Activated T-helper 2 cell treated with anti-CD3 and anti-CD28 coated beads, Interferon-gamma antibody, Interleukin-2, Interleukin-4, amounts not matched to agents 10 μg/mL and 5 μg/mL and 100 μg/mL, durations not matched to agents 14 hours and 24 hours and 36 hours (primary cell): ENCODE data around the gene MARK1. TPM values are rescaled to one million over a fixed set of nuclear protein-coding genes. Genes with fewer than 3 reads are reported as not detected.

Experiments
- DNase-seq: peaks from one replicate; pipeline ENCODE4 v3.0.0; 2021; ENCODE audit warnings: low spot score
- H3K27ac Mint-ChIP-seq: one replicate; pipeline ENCODE4 v1.8.0; 2021; ENCODE audit warnings: mixed read lengths
- H3K27me3 Mint-ChIP-seq: one replicate; pipeline ENCODE4 v1.8.0; 2021; ENCODE audit warnings: low read depth, mixed read lengths
- H3K36me3 Mint-ChIP-seq: one replicate; pipeline ENCODE4 v1.8.0; 2021; ENCODE audit warnings: low read depth, mixed read lengths
- H3K4me1 Mint-ChIP-seq: one replicate; pipeline ENCODE4 v1.8.0; 2021; ENCODE audit warnings: low read depth, mixed read lengths
- H3K4me3 Mint-ChIP-seq: one replicate; pipeline ENCODE4 v1.8.0; 2021; ENCODE audit warnings: low read depth, mild to moderate bottlenecking, moderate library complexity, mixed read lengths
- H3K9me3 Mint-ChIP-seq: one replicate; pipeline ENCODE4 v1.8.0; 2021; ENCODE audit warnings: mixed read lengths
- intact Hi-C: fragments of 100-400 bp; cut with micrococcal nuclease; formaldehyde crosslinking; loops from one replicate; pipeline ENCODE4 v1.15.1; 2023
- total RNA-seq: library from RNA; stranded (reverse); gene quantifications from 2 replicates; pipeline ENCODE4 v1.2.3, GENCODE V29; 2022

The MARK1 gene
- total RNA-seq = not detected in 2 replicates

DNA sequence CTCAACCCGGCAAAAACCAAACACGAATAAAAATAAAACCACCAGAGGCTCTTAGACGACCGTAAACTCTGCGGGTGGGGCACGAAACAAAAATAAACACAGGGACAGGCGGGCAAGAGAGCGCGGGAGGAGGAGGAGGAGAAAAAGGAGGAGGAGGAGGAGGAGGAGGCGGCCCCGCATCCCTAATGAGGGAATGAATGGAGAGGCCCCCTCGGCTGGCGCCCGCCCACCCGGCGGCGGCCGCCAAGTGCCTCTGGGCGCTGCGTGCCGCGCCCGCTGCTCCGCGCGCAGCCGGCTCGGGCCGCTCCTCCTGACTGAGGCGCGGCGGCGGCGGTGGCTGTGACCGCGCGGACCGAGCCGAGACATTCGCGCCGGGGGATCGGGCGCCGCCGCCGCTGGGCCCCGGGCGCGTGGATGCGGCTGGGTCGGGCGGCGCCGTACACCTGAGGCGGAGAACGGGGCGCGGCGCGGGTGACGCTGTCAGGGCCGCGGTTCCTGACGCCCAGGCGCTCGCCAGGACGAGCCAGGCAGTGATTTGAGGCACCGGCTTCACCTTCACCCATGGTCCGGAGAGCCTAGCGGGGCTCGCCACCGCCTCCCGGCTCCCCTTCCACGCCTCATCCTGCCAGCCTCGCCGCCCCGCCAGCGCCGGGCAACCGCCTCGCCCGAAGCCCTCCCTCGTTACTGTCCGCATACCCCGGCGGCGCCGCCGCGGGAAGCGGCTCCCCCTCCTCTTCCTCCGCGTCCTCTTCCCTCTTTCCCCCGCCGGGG is at the start of gene MARK1:
Gene MARK1 (plus strand): TSS at position 229 of the 771 bp plus-strand sequence. CDS start 687 bp downstream, outside the sequence.
- no peak for DNase-seq
- H3K27ac Mint-ChIP-seq = no peak within 1 kb of the TSS

DNA sequence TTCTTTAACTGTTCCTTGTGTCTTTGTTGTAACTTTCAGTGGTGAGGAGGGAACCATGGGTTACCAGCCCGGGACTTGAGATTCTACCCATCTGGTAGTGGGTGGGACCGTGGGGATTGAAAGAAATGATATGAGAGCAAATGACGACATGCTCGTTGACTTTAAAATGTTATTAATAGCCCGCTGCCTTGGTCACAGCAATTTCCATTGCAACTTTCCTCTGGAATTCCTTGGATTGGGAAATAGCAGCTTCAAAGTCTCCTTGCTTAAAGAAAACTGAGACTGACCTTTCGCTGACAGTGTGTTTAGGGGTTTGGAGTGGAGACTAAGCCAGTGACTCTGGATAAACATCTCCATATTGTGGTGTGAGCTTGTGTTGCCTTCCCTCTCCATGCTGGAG is 44.2 kb upstream of the MARK1 start:
- no peak for DNase-seq
- Mint-ChIP-seq H3K27me3 (no peaks in the 10 kb centered on the region), H3K4me3 (no peak overlapping the region), H3K4me1 (peaks cover 6% of the 10 kb centered on the region), H3K9me3 (no peaks in the 10 kb centered on the region), H3K36me3 (no peaks in the 10 kb centered on the region), H3K27ac (no peak overlapping the region)
- intact Hi-C loops = no loop called here

More for the DNA sequence above, at the start of gene MARK1:
- Mint-ChIP-seq H3K4me1 (peaks cover 8% of the 10 kb centered on the region), H3K27me3 (peaks cover 63% of the 10 kb centered on the region), H3K9me3 (no peaks in the 10 kb centered on the region), H3K36me3 (peaks cover 3% of the 10 kb centered on the region), H3K4me3 (peak within 1 kb of the TSS; percentile 81)
- intact Hi-C loops = loop anchor here (10.0 kb wide), 1 partner anchor 167 kb away; the partner anchor contains the start of gene C1orf115

DNA sequence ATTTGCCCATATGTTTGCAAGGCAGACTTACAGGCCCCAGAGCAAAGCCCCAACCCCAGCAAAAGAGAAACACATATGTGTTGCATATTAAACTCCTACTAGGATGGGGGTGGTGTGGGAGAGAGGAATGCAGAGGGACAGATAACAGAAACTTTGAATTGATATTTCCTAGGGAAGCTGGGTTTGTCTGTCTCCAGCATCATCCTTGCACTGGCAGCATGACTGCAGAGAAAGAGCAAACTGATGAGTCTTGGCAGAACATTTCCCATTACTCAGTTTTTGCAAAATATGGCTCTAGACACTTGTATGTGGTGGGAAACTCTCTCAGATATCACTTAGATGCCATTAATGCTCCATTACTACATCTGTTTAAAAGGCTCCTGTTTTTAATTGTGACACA is 43.8 kb upstream of the MARK1 start:
- Mint-ChIP-seq H3K36me3 (no peaks in the 10 kb centered on the region), H3K9me3 (no peaks in the 10 kb centered on the region), H3K27ac (no peak overlapping the region), H3K4me1 (peaks cover 6% of the 10 kb centered on the region), H3K27me3 (peaks cover 2% of the 10 kb centered on the region), H3K4me3 (no peak overlapping the region)
- intact Hi-C loops = no loop called here
- no peak for DNase-seq

DNA sequence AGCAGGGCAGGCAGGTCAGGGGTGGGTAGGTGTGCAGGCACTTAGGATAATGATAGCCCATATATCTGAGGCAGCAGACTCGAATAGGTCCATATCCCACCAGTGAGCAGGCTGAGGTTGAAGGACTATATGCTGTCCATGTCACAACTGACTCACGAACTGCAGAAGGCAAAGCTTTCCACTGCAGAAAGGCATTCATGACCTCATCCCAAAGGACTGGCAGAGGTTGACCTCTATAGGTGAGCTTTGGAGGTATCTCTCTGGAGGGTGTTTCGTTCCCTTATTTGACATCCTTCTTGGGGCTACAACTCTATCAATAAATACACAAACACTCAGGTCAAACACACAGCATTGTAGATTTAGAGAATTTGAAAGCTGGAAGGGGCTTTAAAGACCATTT is 42.8 kb upstream of the MARK1 start:
- Mint-ChIP-seq H3K4me1 (peaks cover 6% of the 10 kb centered on the region), H3K36me3 (no peaks in the 10 kb centered on the region), H3K9me3 (no peaks in the 10 kb centered on the region), H3K27ac (no peak overlapping the region), H3K27me3 (peaks cover 2% of the 10 kb centered on the region), H3K4me3 (no peak overlapping the region)
- intact Hi-C loops = no loop called here
- no peak for DNase-seq

DNA sequence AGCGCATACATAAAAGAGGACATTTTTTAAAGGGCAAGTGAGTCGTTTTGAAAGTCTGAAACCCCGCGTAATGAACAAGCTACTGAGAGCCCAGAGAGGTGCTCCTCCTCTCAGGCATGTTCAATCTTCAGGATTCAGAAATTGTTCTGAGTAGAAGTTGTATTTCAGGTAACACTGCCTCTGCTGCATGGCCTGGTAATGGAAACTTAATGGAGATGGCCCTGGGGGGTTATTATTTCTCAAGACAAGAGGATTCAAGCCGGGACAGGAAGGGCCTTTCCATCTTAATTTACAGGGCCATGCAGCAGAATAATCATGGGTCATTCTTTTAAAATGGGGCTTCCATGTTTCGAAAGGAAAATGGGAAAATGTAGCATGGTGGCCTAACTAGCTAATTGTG is 42.1 kb upstream of the MARK1 start:
- no peaks in the 10 kb centered on the region for H3K36me3 Mint-ChIP-seq
- peaks cover 2% of the 10 kb centered on the region for H3K27me3 Mint-ChIP-seq
- H3K4me1 Mint-ChIP-seq = peaks cover 6% of the 10 kb centered on the region
- H3K9me3 Mint-ChIP-seq = no peaks in the 10 kb centered on the region
- H3K4me3 Mint-ChIP-seq = no peak overlapping the region
- no peak overlapping the region for H3K27ac Mint-ChIP-seq
- no peak for DNase-seq
- intact Hi-C loops = no loop called here

DNA sequence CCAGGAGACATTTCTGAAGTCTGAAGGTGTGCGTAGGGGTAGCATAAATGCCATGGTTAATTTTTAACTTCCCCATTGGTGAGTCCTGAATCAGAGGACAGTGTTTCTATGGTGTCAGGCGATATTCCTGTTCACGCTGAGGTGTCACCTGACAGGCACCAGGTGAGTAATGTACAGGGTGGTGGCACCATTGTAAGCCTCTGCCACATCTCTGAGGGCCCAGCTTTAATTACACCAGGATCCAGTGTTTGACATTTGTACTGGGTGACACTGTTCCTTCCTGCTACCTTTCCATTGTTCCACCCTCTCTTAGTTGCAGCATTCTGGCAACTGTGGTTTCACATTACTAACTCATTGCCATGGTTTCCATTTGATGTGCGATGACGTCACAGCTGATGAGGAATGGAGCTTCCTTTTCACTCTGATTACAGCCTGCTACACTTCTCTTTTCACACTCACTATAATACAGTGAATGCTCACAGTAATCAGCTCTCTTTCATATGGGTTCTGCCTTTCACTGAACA is 40.6 kb upstream of the MARK1 start:
- Mint-ChIP-seq H3K9me3 (no peaks in the 10 kb centered on the region), H3K36me3 (no peaks in the 10 kb centered on the region), H3K4me1 (peaks cover 6% of the 10 kb centered on the region), H3K4me3 (no peak overlapping the region), H3K27ac (no peak overlapping the region), H3K27me3 (peaks cover 2% of the 10 kb centered on the region)
- intact Hi-C loops = no loop called here
- DNase-seq = peak; percentile 12

DNA sequence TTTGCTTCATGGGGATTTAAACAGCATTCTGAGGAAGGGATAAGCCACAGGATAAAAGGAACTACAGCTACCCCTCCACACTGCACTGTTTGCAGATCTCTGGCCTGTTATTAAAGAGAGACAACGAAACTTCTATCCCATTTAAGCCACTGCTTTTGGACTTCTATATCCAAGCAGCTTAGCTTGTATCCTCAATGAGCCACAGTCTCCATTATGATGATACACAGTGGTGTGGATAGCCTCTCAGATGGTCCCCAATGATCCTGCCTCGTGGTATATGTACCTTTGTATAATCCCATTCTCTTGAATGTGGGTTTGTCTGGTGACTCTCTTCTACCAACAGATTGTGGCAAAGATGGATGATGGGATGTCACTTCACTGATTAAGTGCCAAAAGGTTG is 36.0 kb upstream of the MARK1 start:
- intact Hi-C loops = no loop called here
- Mint-ChIP-seq H3K36me3 (no peaks in the 10 kb centered on the region), H3K27me3 (peaks cover 2% of the 10 kb centered on the region), H3K27ac (no peak overlapping the region), H3K4me1 (peaks cover 6% of the 10 kb centered on the region), H3K4me3 (no peak overlapping the region), H3K9me3 (no peaks in the 10 kb centered on the region)
- DNase-seq = no peak

DNA sequence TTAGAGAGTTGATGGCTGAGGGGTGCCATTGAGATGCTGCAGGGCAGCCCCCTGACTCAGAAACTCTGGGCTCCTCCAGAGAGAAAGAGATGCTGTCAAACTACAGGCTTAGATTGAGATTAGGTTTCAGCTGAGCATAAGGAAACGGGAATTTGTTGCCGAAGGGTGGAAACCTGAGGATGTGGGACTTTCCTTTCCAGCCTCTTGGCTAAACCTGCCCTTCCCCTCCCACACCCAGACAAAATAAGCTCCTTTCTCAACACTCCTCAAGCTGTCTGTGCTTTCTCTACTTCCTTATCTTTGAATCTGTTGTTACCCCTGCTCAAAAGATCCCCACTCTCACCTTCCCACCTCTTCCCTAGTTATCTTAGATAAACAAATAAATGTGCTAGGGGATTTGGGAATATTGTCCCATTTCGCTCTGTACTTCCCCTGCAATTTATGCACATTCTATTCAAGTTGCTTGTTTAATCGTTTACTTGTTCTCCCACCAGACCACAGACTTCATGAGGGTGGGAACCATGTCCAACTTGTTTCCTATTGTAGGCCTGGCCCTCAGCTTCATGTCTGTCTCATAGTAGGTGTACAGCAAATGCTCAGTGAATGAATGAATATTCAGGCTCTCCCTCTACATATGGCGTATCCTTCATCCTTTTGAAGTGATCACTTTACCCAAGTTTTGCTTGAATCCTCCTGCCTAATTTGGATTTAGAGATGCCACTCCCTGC is 30.6 kb upstream of the MARK1 start:
- Mint-ChIP-seq H3K9me3 (no peaks in the 10 kb centered on the region), H3K36me3 (no peaks in the 10 kb centered on the region), H3K4me1 (no peaks in the 10 kb centered on the region), H3K27ac (no peak overlapping the region), H3K27me3 (peaks cover 5% of the 10 kb centered on the region), H3K4me3 (no peak overlapping the region)
- DNase-seq = no peak
- intact Hi-C loops = no loop called here

DNA sequence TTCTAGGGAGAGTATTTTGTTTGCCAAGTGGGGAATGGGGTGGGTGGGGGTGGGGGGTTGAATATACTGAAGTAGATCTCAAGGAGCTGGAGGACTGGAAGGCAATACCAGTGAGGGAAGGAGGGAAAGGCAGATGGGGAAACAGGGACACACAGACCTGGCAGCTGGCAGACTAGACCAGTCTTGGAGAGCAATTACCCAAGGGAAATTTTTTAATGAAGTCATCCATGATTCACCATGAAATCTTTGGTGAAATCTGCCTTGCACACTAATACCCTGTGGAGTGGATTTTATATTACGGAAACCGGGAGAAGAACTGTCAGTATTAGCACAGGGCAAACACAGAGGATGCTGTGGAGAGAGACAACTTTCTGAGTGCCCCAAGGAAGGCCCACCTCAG is 29.7 kb upstream of the MARK1 start:
- no peak overlapping the region for H3K27ac Mint-ChIP-seq
- DNase-seq = no peak
- H3K4me3 Mint-ChIP-seq = no peak overlapping the region
- H3K4me1 Mint-ChIP-seq = no peaks in the 10 kb centered on the region
- no peaks in the 10 kb centered on the region for H3K36me3 Mint-ChIP-seq
- H3K27me3 Mint-ChIP-seq = peaks cover 5% of the 10 kb centered on the region
- H3K9me3 Mint-ChIP-seq = no peaks in the 10 kb centered on the region
- intact Hi-C loops = no loop called here

DNA sequence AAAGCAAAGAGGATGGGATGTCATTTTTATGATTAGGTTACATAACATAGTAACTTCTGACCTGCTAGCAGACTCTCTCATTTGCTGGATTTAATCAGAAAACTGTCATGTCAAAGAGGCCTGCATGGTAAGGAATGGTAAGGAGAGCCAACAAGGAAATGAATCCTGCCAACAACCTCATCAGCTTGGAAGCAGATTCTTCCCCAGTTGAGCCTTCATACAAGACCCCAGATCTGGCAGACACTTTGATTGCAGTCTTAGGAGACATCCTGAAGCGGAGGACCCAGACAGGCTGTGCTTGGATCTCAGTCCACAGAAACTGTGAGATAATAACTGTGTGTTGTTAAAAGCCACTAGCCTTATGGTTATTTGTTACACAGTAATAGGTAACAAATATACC is 27.6 kb upstream of the MARK1 start:
- intact Hi-C loops = no loop called here
- Mint-ChIP-seq H3K36me3 (no peaks in the 10 kb centered on the region), H3K9me3 (no peaks in the 10 kb centered on the region), H3K27ac (no peak overlapping the region), H3K27me3 (peaks cover 5% of the 10 kb centered on the region), H3K4me1 (no peaks in the 10 kb centered on the region), H3K4me3 (no peak overlapping the region)
- DNase-seq = no peak

DNA sequence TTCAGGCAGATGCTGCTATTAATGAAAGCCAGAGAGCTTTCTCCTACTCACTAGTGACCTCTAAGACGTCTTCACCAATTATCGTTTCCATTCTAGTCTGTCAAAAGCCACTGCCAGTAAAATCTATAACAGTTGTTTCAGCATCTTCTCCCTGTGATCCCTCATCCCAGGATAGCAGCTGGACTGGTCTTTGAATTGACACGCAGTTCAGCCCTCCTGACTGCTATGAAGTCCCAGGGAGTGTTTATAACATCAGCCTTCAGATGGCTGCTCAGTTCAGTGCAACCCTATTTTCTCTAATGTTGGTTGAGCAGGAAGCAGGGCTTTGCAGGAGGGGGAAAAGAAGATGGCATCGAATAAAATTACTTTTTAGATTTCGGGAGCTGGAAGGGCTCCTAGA is 23.6 kb upstream of the MARK1 start:
- DNase-seq = no peak
- H3K4me1 Mint-ChIP-seq = no peaks in the 10 kb centered on the region
- no peak overlapping the region for H3K27ac Mint-ChIP-seq
- intact Hi-C loops = no loop called here
- H3K4me3 Mint-ChIP-seq = no peak overlapping the region
- no peaks in the 10 kb centered on the region for H3K9me3 Mint-ChIP-seq
- H3K27me3 Mint-ChIP-seq = peaks cover 5% of the 10 kb centered on the region
- H3K36me3 Mint-ChIP-seq = no peaks in the 10 kb centered on the region

DNA sequence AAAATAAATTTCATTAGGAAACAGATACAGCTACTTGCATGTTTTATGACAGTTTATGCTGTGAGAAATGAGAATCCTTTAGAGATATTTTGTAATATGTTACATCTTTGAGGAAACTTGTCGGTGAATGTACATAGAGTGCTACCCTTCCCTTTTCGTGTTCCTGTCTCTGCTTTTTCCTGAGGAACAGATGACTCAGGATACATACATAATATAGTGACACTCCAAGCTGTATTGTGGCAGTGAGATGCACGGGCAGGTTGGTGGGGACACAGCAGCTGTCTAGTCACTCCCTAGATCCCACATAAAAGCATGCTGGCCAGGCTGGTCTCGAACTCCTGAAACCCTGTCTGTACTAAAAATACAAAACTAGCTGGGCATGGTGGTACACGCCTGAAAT is 20.9 kb upstream of the MARK1 start:
- Mint-ChIP-seq H3K9me3 (no peaks in the 10 kb centered on the region), H3K27ac (no peak overlapping the region), H3K27me3 (no peaks in the 10 kb centered on the region), H3K36me3 (no peaks in the 10 kb centered on the region), H3K4me3 (no peak overlapping the region), H3K4me1 (no peaks in the 10 kb centered on the region)
- intact Hi-C loops = no loop called here
- DNase-seq = no peak

DNA sequence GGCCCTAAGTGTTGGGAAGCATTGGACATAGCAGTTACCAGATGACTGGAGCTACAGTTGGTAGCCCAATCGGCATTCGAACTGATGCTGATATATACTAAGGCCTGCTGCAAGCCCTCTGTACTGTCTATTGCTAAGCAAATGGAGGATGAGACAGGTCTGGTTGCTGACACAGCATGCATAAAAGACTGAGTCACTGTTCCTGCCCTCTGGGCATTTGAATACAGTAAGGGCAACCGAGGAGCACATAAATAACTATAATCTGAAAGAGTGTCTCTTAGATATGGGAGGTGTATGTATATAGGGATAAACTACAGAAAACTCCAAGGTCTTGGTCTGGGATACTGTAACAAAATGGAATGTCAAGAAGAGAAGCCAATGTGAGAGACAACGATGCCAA is 16.8 kb upstream of the MARK1 start:
- Mint-ChIP-seq H3K27me3 (no peaks in the 10 kb centered on the region), H3K4me3 (no peak overlapping the region), H3K4me1 (no peaks in the 10 kb centered on the region), H3K9me3 (no peaks in the 10 kb centered on the region), H3K27ac (no peak overlapping the region), H3K36me3 (no peaks in the 10 kb centered on the region)
- intact Hi-C loops = no loop called here
- DNase-seq = no peak
